GM20431 (cell line): Measurements from ENCODE around the gene GLYR1.

Source experiments
- in situ Hi-C: fragments of 300-500 bp; cut with MseI, MboI; formaldehyde crosslinking; loops from one replicate; pipeline ENCODE4 v1.15.0; 2020; ENCODE audit warnings: low sequenced_read_pairs; ENCODE audit not compliant: unreplicated experiment

The GLYR1 gene

DNA sequence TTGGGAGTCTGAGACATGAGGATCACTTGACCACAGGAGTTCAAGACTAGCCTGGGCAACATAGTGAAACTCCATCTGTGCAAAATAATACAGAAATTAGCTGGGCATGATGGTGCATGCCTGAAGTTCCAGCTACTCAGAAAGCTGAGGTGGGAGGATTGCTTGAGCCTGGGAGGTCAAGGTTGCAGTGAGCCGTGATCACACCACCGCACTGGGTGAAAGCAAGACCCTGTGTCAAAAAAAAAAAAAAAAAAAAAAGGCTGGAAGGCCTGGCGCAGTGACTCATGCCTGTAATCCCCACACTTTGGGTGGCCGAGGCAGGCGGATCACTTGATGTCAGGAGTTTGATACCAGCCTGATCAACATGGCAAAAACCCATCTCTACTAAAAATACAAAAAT lies 8.3 kb upstream of the GLYR1 start:
- in situ Hi-C loops: no loop called here

DNA sequence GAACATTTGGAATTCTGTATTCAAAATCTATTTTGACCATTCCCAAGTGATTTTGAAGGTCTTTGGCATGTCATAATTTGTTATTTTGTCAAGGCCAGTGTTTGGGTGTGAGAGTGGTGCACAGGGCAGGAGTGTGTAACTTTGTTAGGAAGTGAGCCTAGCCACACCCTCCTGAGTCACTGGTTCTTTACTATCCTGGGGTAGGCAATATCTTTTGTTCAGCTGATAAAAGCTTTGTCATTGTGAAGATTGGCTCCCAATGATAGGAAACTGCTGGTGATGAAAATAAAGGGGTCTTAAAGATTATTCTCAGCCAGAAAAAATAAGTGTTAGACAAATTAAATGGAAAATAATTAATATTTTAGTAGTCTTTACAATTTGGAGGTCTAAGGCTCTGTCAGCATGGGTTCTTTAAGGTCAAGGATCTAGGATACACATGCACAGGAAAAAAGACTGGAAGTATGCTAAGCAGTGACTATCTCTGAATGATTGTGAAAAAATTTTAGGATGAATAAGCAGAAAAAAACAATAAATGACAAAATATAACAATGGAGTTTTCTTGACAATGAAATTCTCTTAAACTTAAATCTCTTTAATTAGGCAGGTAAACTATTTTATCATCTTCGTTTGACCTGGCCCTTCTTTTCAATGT lies 5.3 kb upstream of the GLYR1 start:
- in situ Hi-C loops: no loop called here

GRCh38 chr16:4850211-4850610 lies 3.1 kb upstream of the GLYR1 start:
- in situ Hi-C loops: no loop called here

- in situ Hi-C loops: no loop called here
These were observed 893 bp upstream of the GLYR1 start for GRCh38 chr16:4847774-4848587.

DNA sequence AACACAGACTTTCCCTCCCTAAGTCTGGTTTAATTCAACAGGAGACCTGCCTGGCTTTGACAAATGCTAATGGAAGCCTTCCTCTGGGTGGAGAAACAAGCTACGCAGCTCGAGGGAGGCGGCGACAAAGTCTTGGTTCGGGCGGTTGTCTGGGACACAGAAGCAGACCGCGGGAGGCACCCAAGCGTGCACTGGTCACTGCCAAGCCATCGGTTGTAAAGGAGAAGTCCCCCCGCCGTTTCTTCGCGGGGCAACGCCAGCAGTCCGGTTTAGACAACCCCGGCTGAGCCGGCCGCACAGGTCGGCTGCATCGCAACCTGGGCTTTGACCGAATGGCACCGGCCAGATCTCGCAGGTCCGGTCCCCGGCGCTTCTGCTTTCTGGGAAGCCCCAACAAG lies 586 bp downstream of the GLYR1 start:
- in situ Hi-C loops: no loop called here

- in situ Hi-C loops: no loop called here
These were observed 6.1 kb downstream of the GLYR1 start for GRCh38 chr16:4840984-4841383.

GRCh38 chr16:4839942-4840341 lies 7.1 kb downstream of the GLYR1 start:
- in situ Hi-C loops: no loop called here

GRCh38 chr16:4837733-4838501 lies 9.2 kb downstream of the GLYR1 start:
- in situ Hi-C loops: no loop called here

DNA sequence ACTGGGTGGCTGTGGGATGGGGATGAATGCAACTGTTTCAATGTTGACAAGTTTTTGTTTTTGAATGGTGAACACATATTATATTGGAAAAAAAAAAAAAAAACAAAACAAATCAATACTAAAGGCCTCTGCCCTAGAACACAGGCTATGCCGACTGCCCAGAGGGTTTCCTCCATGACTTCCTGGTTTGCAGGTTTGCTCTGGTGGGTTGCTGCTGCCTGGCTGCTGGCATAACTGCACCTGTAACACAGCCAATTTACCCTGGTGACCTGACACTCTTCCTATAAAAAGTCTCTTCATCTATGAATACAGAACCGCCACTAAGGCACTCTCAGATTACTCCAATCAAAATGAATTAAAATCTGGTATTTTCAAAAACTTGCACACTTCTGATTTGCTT lies 10.4 kb downstream of the GLYR1 start:
- in situ Hi-C loops: no loop called here

- in situ Hi-C loops: no loop called here
These were observed 13.5 kb downstream of the GLYR1 start for GRCh38 chr16:4833584-4833983.

- in situ Hi-C loops: no loop called here
These were observed 14.3 kb downstream of the GLYR1 start for GRCh38 chr16:4832698-4833343.

DNA sequence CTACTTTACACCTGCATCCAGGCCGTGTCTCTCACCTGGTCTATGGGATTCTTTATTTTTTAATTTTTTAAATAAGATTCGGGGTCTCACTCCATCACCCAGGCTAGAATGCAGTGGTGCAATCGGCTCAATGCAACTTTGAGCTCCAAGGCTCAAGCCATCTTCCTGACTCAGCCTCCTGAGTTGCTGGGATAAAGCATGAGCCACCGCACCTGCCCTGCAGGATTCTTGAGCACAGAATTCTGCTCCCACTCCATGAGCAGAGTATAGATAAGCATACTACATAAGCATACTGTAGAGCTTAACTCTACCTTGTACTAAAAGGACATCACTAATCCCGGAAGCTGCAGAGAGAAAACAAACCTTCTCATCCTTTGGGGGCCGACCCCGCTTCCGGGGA lies 15.5 kb downstream of the GLYR1 start:
- in situ Hi-C loops: no loop called here

- in situ Hi-C loops: no loop called here
These were observed 16.7 kb downstream of the GLYR1 start for GRCh38 chr16:4830408-4830807.

- in situ Hi-C loops: no loop called here
These were observed 18.3 kb downstream of the GLYR1 start for GRCh38 chr16:4828567-4829321.

GRCh38 chr16:4826980-4827379 lies 20.1 kb downstream of the GLYR1 start:
- in situ Hi-C loops: no loop called here

DNA sequence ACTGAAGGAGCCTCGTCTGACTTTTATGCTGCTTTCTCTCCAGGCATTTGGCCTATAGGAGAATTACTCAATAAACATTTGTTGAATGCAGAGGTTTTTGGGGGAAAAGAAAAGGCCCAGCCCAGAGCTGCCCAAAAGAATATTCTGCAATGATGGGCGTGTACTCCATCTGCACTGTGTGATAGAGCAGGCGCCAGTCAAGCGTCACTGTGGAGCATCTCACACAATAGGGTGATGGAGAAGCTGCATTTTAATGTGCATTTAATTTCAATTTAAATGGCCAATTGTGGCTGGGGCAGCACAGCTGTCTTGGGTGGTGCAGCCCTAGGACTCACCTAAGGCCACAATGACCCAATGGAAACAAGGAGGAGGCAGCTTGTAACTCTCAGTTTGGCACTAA lies 20.6 kb downstream of the GLYR1 start:
- in situ Hi-C loops: no loop called here

- in situ Hi-C loops: no loop called here
These were observed 21.9 kb downstream of the GLYR1 start for GRCh38 chr16:4825196-4825595.

DNA sequence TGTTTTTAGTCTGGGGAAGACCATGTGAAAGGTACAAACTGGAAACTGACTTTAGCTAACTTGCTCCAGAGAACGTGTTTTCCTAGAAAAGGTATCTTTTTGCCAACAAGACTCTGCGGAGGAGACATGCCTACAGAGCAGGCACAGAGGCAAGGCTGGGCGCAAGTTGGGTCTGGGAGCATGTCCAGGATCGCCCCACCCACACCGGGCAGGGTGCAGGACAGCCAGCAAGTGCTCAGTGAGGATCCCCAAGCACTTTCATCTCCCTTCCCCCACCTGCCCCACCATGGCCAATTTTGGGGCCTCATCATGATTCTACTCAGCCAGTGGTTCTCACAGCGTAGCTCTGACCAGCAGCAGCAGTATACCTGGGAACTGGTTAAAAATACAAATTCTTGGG lies 26.4 kb downstream of the GLYR1 start:
- in situ Hi-C loops: no loop called here

DNA sequence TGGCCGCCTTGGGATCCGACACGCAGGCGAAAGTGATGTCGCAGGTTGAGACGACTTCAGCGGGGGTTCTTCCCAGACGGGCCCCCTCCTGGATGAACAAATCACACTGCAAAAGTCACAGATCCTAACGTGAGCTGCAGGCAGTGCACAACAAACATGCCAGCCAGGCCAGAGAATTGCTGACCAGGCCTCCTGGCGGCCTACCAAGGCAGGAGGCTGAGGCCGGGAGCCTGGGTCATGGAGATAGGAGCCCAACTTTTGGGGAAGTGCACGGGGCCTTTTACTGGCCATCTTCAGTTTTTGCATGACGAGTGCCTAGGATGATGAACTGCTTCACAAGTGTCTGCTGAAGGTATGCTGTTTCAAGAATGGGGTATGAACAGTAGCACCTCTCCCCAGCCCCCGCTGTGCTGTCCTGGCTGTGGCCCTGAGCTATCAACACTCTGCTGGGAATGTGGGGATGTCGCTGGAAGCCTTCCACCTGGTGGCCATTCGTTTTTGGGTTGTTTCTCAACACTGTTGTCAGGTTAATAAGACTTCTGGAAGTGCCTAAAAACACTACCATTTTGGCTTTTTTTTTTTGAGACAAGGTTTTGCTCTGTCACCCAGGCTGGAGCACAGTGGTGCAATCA lies 32.4 kb downstream of the GLYR1 start:
- in situ Hi-C loops: no loop called here
